Heart left ventricle (tissue), 16 donors: ENCODE results near the gene ARMC2. TPM values are rescaled to one million over a fixed set of nuclear protein-coding genes. Genes with fewer than 3 reads are reported as not detected.

ENCODE experiments used
- ATAC-seq, 4 donors: fragments of 200-7000 bp; cut with Tn5 transposase; one replicate each; pipeline ENCODE4 v1.9.1; 2020 to 2022; ENCODE audit warnings: moderate library complexity in 4 of 4, mild to moderate bottlenecking in 3 of 4, moderate number of reproducible peaks in 1 of 4
- DNase-seq, 5 donors: peaks; one replicate each; pipeline ENCODE4 v3.0.0-alpha.2; 2020
- H3K27ac ChIP-seq, 12 donors: fragments of 200-600 bp; sonication (generic) in 4 of 12; one replicate each; pipeline versions ENCODE4 v1.5.0 to v1.8.0; 2016 to 2022; ENCODE audit warnings: mild to moderate bottlenecking in 2 of 12
- H3K27me3 ChIP-seq, 9 donors: fragments of 200-600 bp; sonication (generic) in 2 of 9; one replicate each; pipeline versions ENCODE4 v1.5.1 to v1.8.0; 2016 to 2022; ENCODE audit warnings: mild to moderate bottlenecking in 3 of 9
- H3K36me3 ChIP-seq, 9 donors: fragments of 200-600 bp; sonication (generic) in 2 of 9; one replicate each; pipeline versions ENCODE4 v1.5.0 to v1.8.0; 2018 to 2022; ENCODE audit warnings: mild to moderate bottlenecking in 2 of 9
- H3K4me1 ChIP-seq, 12 donors: fragments of 200-600 bp; sonication (generic) in 4 of 12; one replicate each; pipeline versions ENCODE4 v1.5.0 to v1.8.0; 2016 to 2022; ENCODE audit warnings: mild to moderate bottlenecking in 3 of 12
- H3K4me3 ChIP-seq, 12 donors: fragments of 200-600 bp; sonication (generic) in 4 of 12; one replicate each; pipeline versions ENCODE4 v1.5.0 to v1.8.0; 2017 to 2022; ENCODE audit warnings: mild to moderate bottlenecking in 9 of 12, moderate library complexity in 4 of 12
- H3K9me3 ChIP-seq, 12 donors: fragments of 200-600 bp; sonication (generic) in 4 of 12; one replicate each; pipeline versions ENCODE4 v1.5.0 to v1.8.0; 2016 to 2022; ENCODE audit warnings: mild to moderate bottlenecking in 1 of 12
- POLR2A ChIP-seq, 2 donors: fragments of 450-650 bp; IDR thresholded peaks; one replicate each; pipeline ENCODE4 v1.6.1; 2017; ENCODE audit warnings: antibody characterized with exemption in 2 of 2, mild to moderate bottlenecking in 2 of 2, moderate library complexity in 2 of 2
- WGBS, 4 donors: extraction: QIAGEN DNeasy Blood & Tissue Kit in 2 of 4; methylation state at CpG; one replicate each; pipeline versions ENCODE4 v1.1.5 to v1.1.7; 2013 to 2018; 5-methylcytosine and 5-hydroxymethylcytosine counted together
- intact Hi-C, 10 donors: fragments of 100-400 bp; cut with DNase I; formaldehyde crosslinking; loops; one replicate each; pipeline versions ENCODE4 v1.11.1 to v1.14.2; 2022
- polyA plus RNA-seq, 2 donors: library from polyadenylated mRNA; stranded (reverse); fragments of 200-250 nt; gene quantifications; one replicate each; pipeline ENCODE4 v1.2.3, GENCODE V29; 2013
- total RNA-seq, 9 donors: library from RNA; depleted of rRNA in 2 of 9; stranded (reverse); fragments of >200 nt in 2 of 9; fragmentation: NEBNext Ultra II Directional in 3 of 9; extraction: Animal tissue kit (Norgen Biotek cat#: 25700) in 3 of 9; gene quantifications; one replicate each; pipeline versions ENCODE4 v1.1.0 to v1.2.4, GENCODE V29; 2016 to 2023
- TF ChIP-seq, protein P1 (sequence below), 12 donors: fragments of 200-600 bp; sonication (generic) in 4 of 12; IDR thresholded peaks; one replicate each; pipeline versions ENCODE4 v1.5.0 to v1.8.0; 2018 to 2022; ENCODE audit warnings: antibody characterized with exemption in 12 of 12, mild to moderate bottlenecking in 5 of 12
- donor health status: ischemic (EF 13 %, LVEDD 7.1; RV severe dilation, severe dysfunction).
- donor health status: healthy with polysubstance abuse.
- donor health status: DM: no; HTN: yes; CAD: no.
- donor health status: DM: no; HTN: no; CAD: no.
- donor health status: ischemic (EF 25% LVEDD 6.9; RV normal size, moderate dysfunction).
- donor health status: ischemic (EF 25% LVEDD 5.7; RV mildly dilated, moderate dysfunction).
- donor health status: healthy.
- donor health status: DM: yes; HTN: yes; CAD: no.
- donor health status: ischemic (EF 35%, LVEDD 5.7; RV mildly dilated, moderate dysfunction).
- donor health status: nonischemic (EF 11% LVEDD 7.7; RV severe dilation, severe dysfunction).
- donor health status: DM: yes; HTN: yes; CAD: no.
- donor health status: PGD.
- donor health status: ischemic (EF 29% LVEDD 5.4; RV normal size, mild dysfunction).
- donor health status: nonischemic (EF 23%, LVEDD 6.1; RV moderate dilation, normal function).

The ARMC2 gene
- total and polyA plus RNA-seq, 11 donors, result 3.1 to 18.0 (median 9.2) TPM

DNA sequence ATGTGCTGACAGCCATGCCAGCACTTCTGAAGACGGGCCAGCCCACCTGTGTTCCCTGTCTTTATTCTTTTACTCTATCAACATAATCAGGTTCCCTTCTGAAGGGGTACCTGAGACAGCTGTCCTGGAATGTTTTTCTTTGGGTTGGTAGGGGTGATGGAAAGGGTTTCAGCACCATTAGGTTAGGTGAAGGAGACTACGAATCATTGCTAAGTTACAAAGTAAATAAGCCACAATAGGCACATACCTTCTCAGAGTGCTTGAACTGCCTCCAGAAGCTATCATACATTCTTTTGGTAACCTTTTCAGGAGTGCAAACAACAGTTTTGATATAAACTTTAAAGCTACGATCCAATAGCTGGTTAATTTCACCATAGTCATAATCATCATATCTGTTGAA is 140.1 kb downstream of the ARMC2 start:
- peak overlapping the region in 10 of 12 donors; percentile 32 to 69 (median 58) for H3K27ac ChIP-seq
- TF ChIP-seq, protein P1, sequence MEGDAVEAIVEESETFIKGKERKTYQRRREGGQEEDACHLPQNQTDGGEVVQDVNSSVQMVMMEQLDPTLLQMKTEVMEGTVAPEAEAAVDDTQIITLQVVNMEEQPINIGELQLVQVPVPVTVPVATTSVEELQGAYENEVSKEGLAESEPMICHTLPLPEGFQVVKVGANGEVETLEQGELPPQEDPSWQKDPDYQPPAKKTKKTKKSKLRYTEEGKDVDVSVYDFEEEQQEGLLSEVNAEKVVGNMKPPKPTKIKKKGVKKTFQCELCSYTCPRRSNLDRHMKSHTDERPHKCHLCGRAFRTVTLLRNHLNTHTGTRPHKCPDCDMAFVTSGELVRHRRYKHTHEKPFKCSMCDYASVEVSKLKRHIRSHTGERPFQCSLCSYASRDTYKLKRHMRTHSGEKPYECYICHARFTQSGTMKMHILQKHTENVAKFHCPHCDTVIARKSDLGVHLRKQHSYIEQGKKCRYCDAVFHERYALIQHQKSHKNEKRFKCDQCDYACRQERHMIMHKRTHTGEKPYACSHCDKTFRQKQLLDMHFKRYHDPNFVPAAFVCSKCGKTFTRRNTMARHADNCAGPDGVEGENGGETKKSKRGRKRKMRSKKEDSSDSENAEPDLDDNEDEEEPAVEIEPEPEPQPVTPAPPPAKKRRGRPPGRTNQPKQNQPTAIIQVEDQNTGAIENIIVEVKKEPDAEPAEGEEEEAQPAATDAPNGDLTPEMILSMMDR (IDR thresholded peaks at IDR 0.05), result no peak
- no peak for TF ChIP-seq POLR2A (IDR thresholded peaks at IDR 0.05)
- DNase-seq (no peak), ATAC-seq (peak; percentile 55 to 87 (median 79))
- 55 to 68% (median 61%) methylated on average over 3 of the region's 3 CpGs for WGBS, 4 donors
- intact Hi-C loops, result no loop called here
- H3K36me3 ChIP-seq, result peaks cover 0 to 91% (median 75%) of the 10 kb centered on the region in 9 donors
- peaks cover 0 to 38% (median 4%) of the 10 kb centered on the region in 12 donors for H3K4me1 ChIP-seq
- H3K4me3 ChIP-seq, result no peak overlapping the region
- no peaks in the 10 kb centered on the region for H3K27me3 ChIP-seq
- peaks cover 0 to 9% (median 0%) of the 10 kb centered on the region in 12 donors for H3K9me3 ChIP-seq

DNA sequence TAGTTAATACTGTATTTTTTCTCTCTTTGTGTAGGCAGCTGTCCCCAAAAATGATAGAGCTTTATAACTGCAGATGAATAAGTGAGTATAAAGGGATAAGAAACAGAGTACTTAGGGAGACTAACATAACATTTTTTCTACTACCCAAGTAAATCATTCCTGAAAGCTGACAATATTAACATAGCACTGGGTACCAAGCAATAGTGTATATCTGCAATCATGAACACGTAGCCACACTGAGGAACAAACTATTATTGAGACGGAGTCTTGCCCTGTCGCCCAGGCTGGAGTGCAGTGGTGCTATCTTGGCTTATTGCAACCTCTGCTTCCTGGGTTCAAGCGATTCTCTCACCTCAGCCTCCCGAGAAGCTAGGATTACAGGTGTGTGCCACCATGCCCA is 140.5 kb downstream of the ARMC2 start:
- Histone ChIP-seq H3K36me3 (peaks cover 0 to 96% (median 80%) of the 10 kb centered on the region in 9 donors), H3K27ac (peak overlapping the region in 11 of 12 donors; percentile 17 to 69 (median 50))
- peak in 3 of 4 donors; percentile 23 to 59 (median 56) for ATAC-seq

DNA sequence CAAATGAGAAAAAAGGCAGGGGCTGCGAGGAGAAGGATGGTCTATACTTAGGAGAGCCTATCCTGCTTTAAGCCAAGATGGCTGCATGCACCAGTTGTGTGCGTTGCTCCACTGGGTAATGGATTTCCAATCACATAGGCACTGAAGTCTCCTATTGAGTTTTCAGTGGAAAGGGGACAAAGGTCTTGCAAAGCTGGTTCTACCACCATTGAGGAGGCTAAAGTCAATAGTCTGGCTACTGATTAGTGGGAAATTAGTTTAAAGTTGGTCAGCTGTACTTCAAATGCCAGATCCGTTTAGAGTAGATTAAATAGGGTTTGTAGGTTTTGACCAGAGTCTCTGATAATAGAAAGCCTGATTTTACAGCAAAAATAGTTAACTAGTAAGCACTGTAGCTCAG is 141.5 kb downstream of the ARMC2 start:
- intact Hi-C loops, result no loop called here
- no peak for TF ChIP-seq POLR2A (IDR thresholded peaks at IDR 0.05)
- TF ChIP-seq, protein P1 (IDR thresholded peaks at IDR 0.05), result no peak
- no peak for ATAC-seq
- 95 to 96% (median 95%) methylated on average over 3 of the region's 3 CpGs for WGBS, 4 donors
- no peaks in the 10 kb centered on the region for H3K9me3 ChIP-seq
- no peak for DNase-seq
- peaks cover 0 to 35% (median 2%) of the 10 kb centered on the region in 12 donors for H3K4me1 ChIP-seq
- no peaks in the 10 kb centered on the region for H3K27me3 ChIP-seq
- H3K36me3 ChIP-seq, result peaks cover 0 to 99% (median 89%) of the 10 kb centered on the region in 9 donors
- H3K4me3 ChIP-seq, result no peak overlapping the region
- peak overlapping the region in 6 of 12 donors; percentile 21 to 69 (median 48) for H3K27ac ChIP-seq

More for the DNA sequence above, 140.5 kb downstream of the ARMC2 start:
- no peak overlapping the region for H3K4me3 ChIP-seq
- peaks cover 0 to 4% (median 0%) of the 10 kb centered on the region in 12 donors for H3K9me3 ChIP-seq
- TF ChIP-seq, protein P1 (IDR thresholded peaks at IDR 0.05), result no peak
- no peak for TF ChIP-seq POLR2A (IDR thresholded peaks at IDR 0.05)
- no peak for DNase-seq
- no peaks in the 10 kb centered on the region for H3K27me3 ChIP-seq
- H3K4me1 ChIP-seq, result peaks cover 0 to 35% (median 2%) of the 10 kb centered on the region in 12 donors
- intact Hi-C loops, result no loop called here
- 69 to 77% (median 74%) methylated on average over 5 of the region's 5 CpGs for WGBS, 4 donors

DNA sequence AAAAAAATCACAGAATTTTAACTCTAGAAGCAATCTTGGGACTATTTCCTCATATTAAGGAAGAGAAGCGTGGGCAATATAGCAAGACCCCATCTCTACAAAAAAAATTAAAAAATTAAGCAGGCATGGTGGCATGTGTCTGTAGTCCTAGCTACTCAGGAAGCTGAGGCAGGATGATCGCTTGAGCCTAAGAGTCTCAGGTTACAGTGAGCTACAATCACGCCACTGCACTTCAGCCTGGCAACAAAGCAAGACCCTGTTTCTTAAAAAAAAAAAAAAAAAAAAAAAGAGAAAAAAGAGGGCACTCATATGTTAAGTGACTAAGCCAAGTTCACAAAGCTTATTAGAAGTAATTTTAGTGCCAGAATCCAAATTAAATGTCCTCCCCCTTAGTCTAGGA is 145.7 kb downstream of the ARMC2 start:
- DNase-seq, result no peak
- WGBS, 4 donors, result 80 to 88% (median 83%) methylated on average over 3 of the region's 3 CpGs
- intact Hi-C loops, result no loop called here

More for the DNA sequence above, 145.7 kb downstream of the ARMC2 start:
- Histone ChIP-seq H3K4me1 (peaks cover 0 to 38% (median 2%) of the 10 kb centered on the region in 12 donors), H3K4me3 (no peak overlapping the region), H3K9me3 (no peaks in the 10 kb centered on the region), H3K27me3 (no peaks in the 10 kb centered on the region), H3K27ac (no peak overlapping the region), H3K36me3 (peaks cover 0 to 100% (median 99%) of the 10 kb centered on the region in 9 donors)
- no peak for ATAC-seq
- TF ChIP-seq POLR2A (IDR thresholded peaks at IDR 0.05), result no peak
- TF ChIP-seq, protein P1 (IDR thresholded peaks at IDR 0.05), result no peak
